GM18502 (cell line): ENCODE results near the gene KRTAP9-1.
"Not testable (repeated sequence)": the region's sequence is repeated elsewhere in the genome, so short reads cannot be mapped to it uniquely, and the experiment has no call there.

ENCODE experiments used
- ATAC-seq: cut with Tn5 transposase; IDR thresholded peaks from one replicate; pipeline ENCODE4 v1.9.1; 2021; ENCODE audit warnings: mild to moderate bottlenecking; ENCODE audit not compliant: unreplicated experiment, poor library complexity

Gene KRTAP9-1

GRCh38 chr17:41178341-41178740, 11.3 kb upstream of the KRTAP9-1 start:
- no peak for ATAC-seq

GRCh38 chr17:41178843-41179616, 10.7 kb upstream of the KRTAP9-1 start:
- ATAC-seq = no peak

DNA sequence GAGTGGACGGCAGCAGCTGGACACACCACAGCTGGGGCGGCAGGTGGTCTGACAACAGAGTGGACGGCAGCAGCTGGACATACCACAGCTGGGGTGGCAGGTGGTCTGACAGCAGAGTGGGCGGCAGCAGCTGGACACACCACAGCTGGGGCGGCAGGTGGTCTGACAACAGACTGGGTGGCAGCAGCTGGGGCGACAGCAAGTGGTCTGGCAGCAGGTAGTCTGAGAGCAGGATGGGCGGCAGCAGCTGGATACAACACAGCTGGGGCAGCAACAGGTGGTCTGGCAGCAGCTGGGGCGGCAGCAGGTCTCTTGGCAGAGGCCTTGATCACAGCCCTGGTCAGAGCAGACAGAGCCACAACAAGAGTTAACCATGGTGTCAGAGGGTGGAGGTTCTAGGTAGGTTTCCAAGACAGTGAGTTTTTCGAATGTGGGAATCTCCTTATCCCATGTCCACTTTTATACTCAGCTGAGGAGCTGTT, 5.2 kb upstream of the KRTAP9-1 start, which contains the start of gene KRTAP4-1:
Gene KRTAP4-1, minus strand, starts transcription at position 432 of the 482 bp plus-strand sequence. Its CDS starts 57 bp downstream, at position 375.
- no peak for ATAC-seq

GRCh38 chr17:41185001-41185400, 4.7 kb upstream of the KRTAP9-1 start:
- no peak for ATAC-seq

DNA sequence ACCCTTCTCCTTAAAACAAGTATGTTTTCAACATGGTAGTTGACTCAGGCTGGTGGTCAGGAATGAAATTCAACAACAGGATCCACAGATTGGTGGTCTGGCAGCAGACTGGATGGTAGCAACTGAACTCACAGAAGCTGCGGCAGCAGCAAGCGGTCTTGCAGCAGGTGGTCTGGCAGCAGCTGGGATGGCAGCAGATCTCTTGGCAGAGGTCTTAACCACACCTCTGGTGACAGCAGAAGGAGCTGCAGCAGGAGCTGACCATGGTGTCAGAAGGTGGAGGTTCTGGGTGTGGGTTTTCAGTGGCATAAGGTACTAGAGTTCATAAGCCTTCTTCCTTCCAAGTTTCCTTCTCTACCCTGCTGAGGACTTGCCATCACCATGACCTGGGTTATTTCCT, 2.8 kb upstream of the KRTAP9-1 start:
- no peak for ATAC-seq

GRCh38 chr17:41190328-41190727, 641 bp downstream of the KRTAP9-1 start:
- no peak for ATAC-seq

DNA sequence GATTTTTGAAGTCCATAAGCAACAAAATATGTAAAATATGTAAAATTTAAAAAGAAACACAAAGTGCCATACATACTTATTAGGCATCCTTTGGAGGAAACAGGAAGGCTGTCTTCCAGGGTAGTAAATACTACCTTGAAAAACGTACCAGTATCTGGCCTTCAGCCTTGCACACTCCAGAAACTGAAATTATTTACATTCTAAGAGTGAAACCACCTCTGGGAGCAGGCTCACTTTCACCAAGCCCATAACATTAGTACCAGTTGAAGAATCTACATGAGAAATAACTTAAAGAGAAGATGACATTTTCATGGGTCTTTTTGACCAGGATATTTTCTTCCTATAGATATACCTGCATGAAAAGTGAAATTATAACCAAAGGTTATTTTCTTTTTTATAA, 6.4 kb downstream of the KRTAP9-1 start:
- no peak for ATAC-seq

- ATAC-seq = no peak
Observed at GRCh38 chr17:41199421-41200078, 9.9 kb downstream of the KRTAP9-1 start.

GRCh38 chr17:41211845-41212466, 22.3 kb downstream of the KRTAP9-1 start:
- no peak for ATAC-seq

DNA sequence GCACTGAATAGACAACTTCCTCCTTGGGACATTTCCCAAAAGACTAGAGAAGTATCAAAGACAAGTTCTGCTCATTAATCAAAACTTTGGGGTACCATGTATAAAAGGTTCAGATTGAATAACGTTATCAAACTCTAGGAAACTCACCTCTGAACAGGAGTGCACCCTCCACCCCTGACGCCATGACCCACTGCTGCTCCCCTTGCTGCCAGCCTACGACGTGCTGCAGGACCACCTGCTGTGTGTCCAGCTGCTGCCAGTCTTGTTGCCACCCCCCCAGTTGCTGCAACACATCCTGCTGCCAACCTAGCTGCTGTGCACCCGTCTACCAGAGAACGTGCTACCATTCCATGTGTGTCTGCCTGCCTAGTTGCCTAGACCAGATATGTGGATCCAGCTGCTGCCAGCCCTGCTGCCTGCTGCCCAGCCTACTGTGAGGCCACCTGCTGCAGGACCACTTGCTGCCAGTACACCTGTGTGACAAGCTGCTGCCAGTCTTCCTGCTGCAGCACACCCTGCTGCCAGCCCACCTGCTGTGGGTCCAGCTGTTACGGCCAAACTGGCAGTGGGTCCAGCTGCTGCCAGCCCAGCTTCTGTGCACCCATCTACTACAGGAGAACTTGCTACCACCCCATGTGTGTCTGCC, 23.0 kb downstream of the KRTAP9-1 start:
- ATAC-seq = no peak

DNA sequence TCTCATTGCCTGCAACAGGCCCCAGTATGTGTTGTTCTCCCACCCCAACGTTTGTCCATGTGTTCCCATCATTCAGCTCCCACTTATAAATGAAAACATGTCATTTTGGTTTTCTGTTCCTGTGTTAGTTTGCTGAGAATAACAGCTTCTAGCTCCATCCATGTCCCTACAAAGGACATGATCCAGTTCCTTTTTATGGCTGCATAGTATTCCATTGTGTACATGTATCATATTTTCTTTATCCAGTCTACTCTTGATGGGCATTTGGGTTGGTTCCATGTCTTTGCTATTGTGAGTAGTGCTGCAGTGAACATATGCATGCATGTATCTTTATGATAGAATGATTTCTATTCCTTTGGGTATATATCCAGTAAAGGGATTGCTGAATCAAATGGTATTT, 26.0 kb downstream of the KRTAP9-1 start:
- no peak for ATAC-seq

- no peak for ATAC-seq
Observed at GRCh38 chr17:41223821-41224220, 34.1 kb downstream of the KRTAP9-1 start.

- no peak for ATAC-seq
Observed at GRCh38 chr17:41226051-41226450, 36.4 kb downstream of the KRTAP9-1 start.

DNA sequence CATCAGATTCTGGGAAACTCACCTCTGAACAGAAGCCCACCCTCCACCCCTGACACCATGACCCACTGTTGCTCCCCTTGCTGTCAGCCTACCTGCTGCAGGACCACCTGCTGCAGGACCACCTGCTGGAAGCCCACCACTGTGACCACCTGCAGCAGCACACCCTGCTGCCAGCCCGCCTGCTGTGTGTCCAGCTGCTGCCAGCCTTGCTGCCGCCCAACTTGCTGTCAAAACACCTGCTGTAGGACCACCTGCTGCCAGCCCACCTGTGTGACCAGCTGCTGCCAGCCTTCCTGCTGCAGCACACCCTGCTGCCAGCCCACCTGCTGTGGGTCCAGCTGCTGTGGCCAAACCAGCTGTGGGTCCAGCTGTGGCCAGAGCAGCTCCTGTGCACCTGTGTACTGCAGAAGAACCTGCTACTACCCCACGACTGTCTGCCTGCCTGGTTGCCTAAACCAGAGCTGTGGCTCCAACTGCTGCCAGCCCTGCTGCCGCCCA, 37.0 kb downstream of the KRTAP9-1 start, which contains the start of gene KRTAP9-2:
Gene KRTAP9-2, plus strand, starts transcription at position 51 of the 498 bp plus-strand sequence. Its CDS starts 7 bp downstream, at position 58.
- not testable (repeated sequence) for ATAC-seq

DNA sequence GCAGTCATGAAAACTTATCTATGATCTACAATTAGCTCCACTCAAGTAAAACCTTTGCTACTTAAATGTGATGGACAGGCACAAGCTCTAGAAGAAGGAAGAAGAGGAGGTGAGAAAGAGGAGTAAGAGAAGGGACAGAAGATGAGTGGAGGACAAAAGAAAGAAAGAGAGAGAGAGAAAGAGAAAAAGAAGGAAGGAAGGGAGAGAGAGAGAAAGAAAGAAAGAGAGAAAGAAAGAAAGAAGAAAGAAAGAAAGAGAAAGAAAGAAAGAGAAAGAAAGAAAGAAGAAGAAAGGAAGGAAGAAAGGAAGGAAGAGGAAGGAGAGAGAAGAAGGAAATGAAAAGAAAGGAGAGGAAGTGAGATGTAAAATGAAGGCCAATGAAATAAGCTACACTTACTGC, 40.4 kb downstream of the KRTAP9-1 start:
- no peak for ATAC-seq

GRCh38 chr17:41231731-41232130, 42.0 kb downstream of the KRTAP9-1 start:
- no peak for ATAC-seq

DNA sequence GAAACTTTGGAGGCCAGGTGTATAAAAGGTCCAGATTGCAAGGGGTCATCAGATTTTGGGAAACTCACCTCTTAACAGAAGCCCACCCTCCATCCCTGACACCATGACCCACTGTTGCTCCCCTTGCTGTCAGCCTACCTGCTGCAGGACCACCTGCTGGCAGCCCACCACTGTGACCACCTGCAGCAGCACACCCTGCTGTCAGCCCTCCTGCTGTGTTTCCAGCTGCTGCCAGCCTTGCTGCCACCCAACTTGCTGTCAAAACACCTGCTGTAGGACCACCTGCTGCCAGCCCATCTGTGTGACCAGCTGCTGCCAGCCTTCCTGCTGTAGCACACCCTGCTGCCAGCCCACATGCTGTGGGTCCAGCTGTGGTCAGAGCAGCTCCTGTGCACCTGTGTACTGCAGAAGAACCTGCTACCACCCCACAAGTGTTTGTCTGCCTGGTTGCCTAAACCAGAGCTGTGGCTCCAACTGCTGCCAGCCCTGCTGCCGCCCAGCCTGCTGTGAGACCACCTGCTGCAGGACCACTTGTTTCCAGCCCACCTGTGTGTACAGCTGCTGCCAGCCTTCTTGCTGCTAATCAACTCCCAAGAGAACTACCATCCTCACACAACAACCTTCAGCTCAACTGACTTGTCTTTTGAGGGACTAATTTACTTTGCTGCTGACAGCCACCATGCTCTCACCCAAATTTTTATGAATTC, 42.9 kb downstream of the KRTAP9-1 start, which contains the start of gene KRTAP9-3:
Gene KRTAP9-3, plus strand, starts transcription at position 51 of the 707 bp plus-strand sequence. Its CDS starts 53 bp downstream, at position 104.
- ATAC-seq = not testable (repeated sequence)

DNA sequence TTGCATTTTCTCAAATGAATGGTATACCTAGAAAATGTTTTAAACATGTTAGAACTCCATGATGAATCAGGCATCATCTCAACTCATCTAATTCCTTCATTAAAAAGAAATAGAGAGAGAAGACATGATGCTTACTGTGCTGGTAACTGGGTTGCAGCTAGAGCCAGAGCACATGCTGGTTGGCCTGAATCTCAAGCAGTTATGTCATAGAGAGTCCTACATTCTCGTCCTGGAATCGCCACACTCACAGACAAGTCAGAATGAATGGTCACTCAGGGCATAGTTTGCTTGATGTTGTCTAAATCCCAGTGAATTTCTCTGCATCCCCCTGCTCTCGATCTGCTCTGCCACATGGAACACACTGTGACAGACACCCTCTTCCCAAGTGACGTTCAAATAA, 47.4 kb downstream of the KRTAP9-1 start:
- ATAC-seq = not testable (repeated sequence)

DNA sequence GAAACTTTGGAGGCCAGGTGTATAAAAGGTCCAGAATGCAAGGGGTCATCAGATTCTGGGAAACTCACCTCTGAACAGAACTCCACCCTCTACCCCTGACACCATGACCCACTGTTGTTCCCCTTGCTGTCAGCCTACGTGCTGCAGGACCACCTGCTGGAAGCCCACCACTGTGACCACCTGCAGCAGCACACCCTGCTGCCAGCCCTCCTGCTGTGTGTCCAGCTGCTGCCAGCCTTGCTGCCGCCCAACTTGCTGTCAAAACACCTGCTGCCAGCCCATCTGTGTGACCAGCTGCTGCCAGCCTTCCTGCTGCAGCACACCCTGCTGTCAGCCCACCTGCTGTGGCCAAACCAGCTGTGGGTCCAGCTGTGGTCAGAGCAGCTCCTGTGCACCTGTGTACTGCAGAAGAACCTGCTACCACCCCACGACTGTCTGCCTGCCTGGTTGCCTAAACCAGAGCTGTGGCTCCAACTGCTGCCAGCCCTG, 48.3 kb downstream of the KRTAP9-1 start, which contains the start of gene KRTAP9-8:
Gene KRTAP9-8, plus strand, starts transcription at position 51 of the 489 bp plus-strand sequence. Its CDS starts 53 bp downstream, at position 104.
- not testable (repeated sequence) for ATAC-seq
